GM23248 (cell line): ENCODE measurements around the gene CCDC69. TPM values are rescaled to one million over a fixed set of nuclear protein-coding genes. Genes with fewer than 3 reads are reported as not detected.

Experiments
- DNase-seq: peaks from one replicate; pipeline ENCODE4 v3.0.0-alpha.2; 2015
- H2AFZ ChIP-seq: fragments of 200-600 bp; sonication (generic); 2 replicates; pipeline ENCODE4 v1.6.1; 2016; ENCODE audit warnings: antibody characterized with exemption
- H3F3A ChIP-seq: fragments of 200-600 bp; sonication (generic); 2 replicates; pipeline ENCODE4 v1.6.1; 2016; ENCODE audit warnings: mild to moderate bottlenecking, antibody characterized with exemption, mixed run types; ENCODE audit not compliant: insufficient read depth
- H3K27ac ChIP-seq: fragments of 200-600 bp; sonication (generic); 2 replicates; pipeline ENCODE4 v1.5.1; 2016; ENCODE audit warnings: mild to moderate bottlenecking
- H3K27me3 ChIP-seq: fragments of 200-600 bp; sonication (generic); replicated peaks from 2 replicates; pipeline ENCODE4 v1.6.1; 2016; ENCODE audit warnings: mild to moderate bottlenecking; ENCODE audit not compliant: insufficient read depth
- H3K36me3 ChIP-seq: fragments of 200-600 bp; sonication (generic); 2 replicates; pipeline ENCODE4 v1.6.1; 2016; ENCODE audit warnings: low read depth, mild to moderate bottlenecking
- H3K4me1 ChIP-seq: fragments of 200-600 bp; sonication (generic); 2 replicates; pipeline ENCODE4 v1.6.1; 2016; ENCODE audit warnings: mild to moderate bottlenecking; ENCODE audit not compliant: insufficient read depth
- H3K4me2 ChIP-seq: fragments of 200-600 bp; sonication (generic); one replicate; pipeline ENCODE4 v1.6.1; 2016; ENCODE audit warnings: mild to moderate bottlenecking; ENCODE audit not compliant: unreplicated experiment
- H3K4me3 ChIP-seq: fragments of 200-600 bp; sonication (generic); 2 replicates; pipeline ENCODE4 v1.5.1; 2016; ENCODE audit warnings: mild to moderate bottlenecking
- H3K79me2 ChIP-seq: fragments of 200-600 bp; sonication (generic); 2 replicates; pipeline ENCODE4 v1.6.1; 2016; ENCODE audit warnings: mild to moderate bottlenecking; ENCODE audit not compliant: insufficient read depth
- H3K9ac ChIP-seq: fragments of 200-600 bp; sonication (generic); 2 replicates; pipeline ENCODE4 v1.6.1; 2016; ENCODE audit warnings: mild to moderate bottlenecking
- H3K9me2 ChIP-seq: fragments of 200-600 bp; sonication (generic); 2 replicates; pipeline ENCODE4 v1.6.1; 2016; ENCODE audit warnings: mixed run types, mild to moderate bottlenecking, moderate library complexity; ENCODE audit not compliant: insufficient read depth
- H3K9me3 ChIP-seq: fragments of 200-600 bp; sonication (generic); one replicate; pipeline ENCODE4 v1.6.1; 2017; ENCODE audit warnings: low read depth
- H4K20me1 ChIP-seq: fragments of 200-600 bp; sonication (generic); 2 replicates; pipeline ENCODE4 v1.6.0; 2016; ENCODE audit not compliant: insufficient read depth
- EZH2 ChIP-seq: fragments of 200-600 bp; sonication (generic); IDR thresholded peaks from 2 replicates; pipeline ENCODE4 v1.6.1; 2018; ENCODE audit warnings: antibody characterized with exemption, mild to moderate bottlenecking; ENCODE audit not compliant: insufficient read depth, poor library complexity, severe bottlenecking
- EZH2phosphoT487 ChIP-seq: fragments of 200-600 bp; sonication (generic); IDR thresholded peaks from 2 replicates; pipeline ENCODE4 v1.6.1; 2018; ENCODE audit warnings: antibody characterized with exemption, moderate library complexity, mild to moderate bottlenecking, low read depth; ENCODE audit not compliant: insufficient read depth
- whole genome bisulfite sequencing, 2 experiments: methylation state at CpG; one replicate each; pipeline ENCODE4 v1.1.6; 2015 to 2017; ENCODE audit warnings: low lambda C conversion rate in 2 of 2, low coverage in 1 of 2; ENCODE audit errors: missing lambda C conversion rate in 2 of 2; 5-methylcytosine and 5-hydroxymethylcytosine counted together
- in situ Hi-C: fragments of 300-500 bp; cut with MboI; formaldehyde crosslinking; loops from 2 replicates; pipeline ENCODE4 v1.15.0; 2020
- polyA plus RNA-seq: library from polyadenylated mRNA; unstranded; fragments of >200 nt; fragmentation: Nextera tagmentation; extraction: Ambion mirVana; gene quantifications from 2 replicates; pipeline ENCODE4 v1.2.1, GENCODE V29; 2016
- total RNA-seq: library from RNA; depleted of rRNA; stranded (reverse); fragments of >200 nt; shearing (Covaris generic); gene quantifications from 2 replicates; pipeline ENCODE4 v1.2.3, GENCODE V29; 2014

CCDC69 gene
- total and polyA plus RNA-seq, 2 experiments from 2014 or later: 0.54 to 0.56 TPM

GRCh38 chr5:151141535-151141934, 82.4 kb downstream of the CCDC69 start:
- Histone ChIP-seq H3K4me3 (no peak overlapping the region), H3K79me2 (peaks cover 85% of the 10 kb centered on the region), H3K9me2 (no peaks in the 10 kb centered on the region), H3F3A (peaks cover 6% of the 10 kb centered on the region; the same call in 1 of the 2 replicates), H3K4me1 (0 out of 2 replicates have a peak, but pooled peaks cover 11% of the 10 kb centered on the region), H3K4me2 (no peak overlapping the region), H3K9ac (peak overlapping the region; percentile 26; the same call in 1 of the 2 replicates), H3K36me3 (peaks cover 26% of the 10 kb centered on the region), H2AFZ (no peak overlapping the region), H4K20me1 (peaks cover 5% of the 10 kb centered on the region; the same call in 1 of the 2 replicates), H3K27ac (peak overlapping the region; percentile 14; the same call in 1 of the 2 replicates), H3K27me3 (no peaks in the 10 kb centered on the region), H3K9me3 (no peaks in the 10 kb centered on the region)
- in situ Hi-C loops: no loop called here
- WGBS, 2 experiments: 44 to 50% methylated on average over 15 of the region's 15 CpGs
- DNase-seq: peak; percentile 41
- TF ChIP-seq EZH2 (no peak), EZH2phosphoT487 (no peak)

GRCh38 chr5:151140686-151141459, 83.0 kb downstream of the CCDC69 start:
- H3K79me2 ChIP-seq: peaks cover 79% of the 10 kb centered on the region
- no peak overlapping the region for H3K4me2 ChIP-seq
- no peak overlapping the region for H3K27ac ChIP-seq
- in situ Hi-C loops: no loop called here
- TF ChIP-seq EZH2: no peak
- TF ChIP-seq EZH2phosphoT487: no peak
- no peaks in the 10 kb centered on the region for H3K9me3 ChIP-seq
- WGBS, 2 experiments: 78 to 80% methylated on average over 7 of the region's 7 CpGs
- H2AFZ ChIP-seq: no peak overlapping the region
- H3K9ac ChIP-seq: peak overlapping the region; percentile 26; the same call in 1 of the 2 replicates
- peaks cover 5% of the 10 kb centered on the region; the same call in 1 of the 2 replicates for H4K20me1 ChIP-seq
- 0 out of 2 replicates have a peak, but pooled peaks cover 11% of the 10 kb centered on the region for H3K4me1 ChIP-seq
- no peak for DNase-seq
- H3K27me3 ChIP-seq: no peaks in the 10 kb centered on the region
- H3K4me3 ChIP-seq: no peak overlapping the region
- peaks cover 33% of the 10 kb centered on the region for H3K36me3 ChIP-seq
- peaks cover 6% of the 10 kb centered on the region; the same call in 1 of the 2 replicates for H3F3A ChIP-seq
- no peaks in the 10 kb centered on the region for H3K9me2 ChIP-seq

DNA sequence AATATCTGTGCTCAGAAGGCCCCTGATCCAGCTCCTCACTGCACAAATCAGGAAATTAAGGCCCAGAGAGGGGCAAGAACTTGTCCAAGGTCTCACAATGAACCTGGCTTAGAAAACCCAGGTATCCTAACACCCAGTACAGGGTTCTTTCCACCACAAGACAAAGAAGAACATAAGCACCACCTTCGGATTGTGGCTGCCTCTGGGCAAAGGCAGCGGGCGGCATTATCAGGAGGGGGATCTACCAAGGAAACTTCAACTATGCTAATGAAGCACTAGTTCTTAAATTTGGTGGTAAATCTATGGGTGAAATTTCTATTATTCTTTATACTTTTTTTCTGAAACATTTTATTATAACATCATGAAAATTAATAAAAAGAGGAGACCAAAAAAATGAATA, 84.2 kb downstream of the CCDC69 start:
- DNase-seq: no peak
- WGBS, 2 experiments: 98% methylated on average over 3 of the region's 3 CpGs
- Histone ChIP-seq H3K27ac (no peak overlapping the region), H3K9ac (no peak overlapping the region), H3K9me2 (no peaks in the 10 kb centered on the region), H4K20me1 (peaks cover 5% of the 10 kb centered on the region; the same call in 1 of the 2 replicates), H2AFZ (no peak overlapping the region), H3K27me3 (no peaks in the 10 kb centered on the region), H3K9me3 (no peaks in the 10 kb centered on the region), H3K79me2 (peaks cover 66% of the 10 kb centered on the region), H3K4me3 (no peak overlapping the region), H3K36me3 (peaks cover 37% of the 10 kb centered on the region), H3K4me2 (no peak overlapping the region), H3F3A (peaks cover 6% of the 10 kb centered on the region; the same call in 1 of the 2 replicates), H3K4me1 (0 out of 2 replicates have a peak, but pooled peaks cover 11% of the 10 kb centered on the region)
- in situ Hi-C loops: no loop called here
- TF ChIP-seq EZH2 (no peak), EZH2phosphoT487 (no peak)

DNA sequence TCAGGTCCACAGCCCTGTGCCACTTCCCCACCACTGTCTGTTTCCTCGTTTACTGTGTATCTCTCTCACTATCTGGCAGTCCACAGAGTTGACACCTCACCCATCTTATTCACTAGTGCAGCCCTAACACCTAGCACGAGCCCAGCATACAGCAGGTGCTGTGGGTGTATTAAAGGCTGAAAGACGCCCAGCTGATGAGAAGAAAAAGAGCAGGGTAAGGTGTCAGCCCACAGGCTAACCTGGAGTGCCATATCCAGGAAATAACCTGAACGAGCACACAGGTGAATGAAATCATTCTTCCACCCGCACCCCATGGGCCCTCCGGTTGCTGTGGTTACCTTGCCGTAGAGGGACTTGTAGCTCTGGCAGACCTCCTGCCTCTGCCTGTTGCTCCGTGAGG, 84.9 kb downstream of the CCDC69 start:
- in situ Hi-C loops: no loop called here
- 91 to 92% methylated on average over 8 of the region's 8 CpGs for WGBS, 2 experiments

More for the DNA sequence above, 84.9 kb downstream of the CCDC69 start:
- Histone ChIP-seq H3K27me3 (no peaks in the 10 kb centered on the region), H3K79me2 (peaks cover 60% of the 10 kb centered on the region), H3K9ac (no peak overlapping the region), H3K4me1 (0 out of 2 replicates have a peak, but pooled peaks cover 11% of the 10 kb centered on the region), H3K9me2 (no peaks in the 10 kb centered on the region), H3K4me2 (no peak overlapping the region), H3K27ac (no peak overlapping the region), H3F3A (peaks cover 6% of the 10 kb centered on the region; the same call in 1 of the 2 replicates), H3K9me3 (no peaks in the 10 kb centered on the region), H2AFZ (no peak overlapping the region), H3K36me3 (peaks cover 43% of the 10 kb centered on the region), H3K4me3 (no peak overlapping the region), H4K20me1 (peaks cover 5% of the 10 kb centered on the region; the same call in 1 of the 2 replicates)
- TF ChIP-seq EZH2: no peak
- TF ChIP-seq EZH2phosphoT487: no peak
- no peak for DNase-seq
